Kidney glomerular epithelial cell (primary cell): ENCODE data around the gene HSD17B12.

Experiments
- DNase-seq: peaks from one replicate; lab custom pipeline; 2025; lab: John Stamatoyannopoulos, UW

HSD17B12 gene

GRCh38 chr11:43688394-43688793 is 7.9 kb downstream of the HSD17B12 start:
- DNase-seq, result no peak

- no peak for DNase-seq
Observed at GRCh38 chr11:43689167-43689566, 8.6 kb downstream of the HSD17B12 start.

- DNase-seq, result no peak
Observed at GRCh38 chr11:43690929-43691725, 10.6 kb downstream of the HSD17B12 start.

GRCh38 chr11:43691806-43692205 is 11.3 kb downstream of the HSD17B12 start:
- DNase-seq, result no peak

- DNase-seq, result no peak
Observed at GRCh38 chr11:43693069-43693468, 12.5 kb downstream of the HSD17B12 start.

- DNase-seq, result no peak
Observed at GRCh38 chr11:43693731-43694130, 13.2 kb downstream of the HSD17B12 start.

- DNase-seq, result peak; percentile 38
Observed at GRCh38 chr11:43694477-43694876, 13.9 kb downstream of the HSD17B12 start.

- DNase-seq, result no peak
Observed at GRCh38 chr11:43697679-43698078, 17.1 kb downstream of the HSD17B12 start.

- DNase-seq, result no peak
Observed at GRCh38 chr11:43699870-43700269, 19.3 kb downstream of the HSD17B12 start.

GRCh38 chr11:43706631-43707030 is 26.1 kb downstream of the HSD17B12 start:
- DNase-seq, result no peak

GRCh38 chr11:43708776-43709175 is 28.2 kb downstream of the HSD17B12 start:
- DNase-seq, result no peak

- DNase-seq, result no peak
Observed at GRCh38 chr11:43709689-43710088, 29.2 kb downstream of the HSD17B12 start.

- no peak for DNase-seq
Observed at GRCh38 chr11:43712676-43713075, 32.1 kb downstream of the HSD17B12 start.

GRCh38 chr11:43718373-43718772 is 37.8 kb downstream of the HSD17B12 start:
- no peak for DNase-seq

- DNase-seq, result no peak
Observed at GRCh38 chr11:43723617-43724016, 43.1 kb downstream of the HSD17B12 start.

- no peak for DNase-seq
Observed at GRCh38 chr11:43732225-43732624, 51.7 kb downstream of the HSD17B12 start.

GRCh38 chr11:43734256-43734655 is 53.7 kb downstream of the HSD17B12 start:
- no peak for DNase-seq

- no peak for DNase-seq
Observed at GRCh38 chr11:43735115-43735514, 54.6 kb downstream of the HSD17B12 start.

GRCh38 chr11:43735961-43736360 is 55.4 kb downstream of the HSD17B12 start:
- DNase-seq, result no peak

- peak; percentile 4 for DNase-seq
Observed at GRCh38 chr11:43736502-43737200, 56.1 kb downstream of the HSD17B12 start.

- DNase-seq, result no peak
Observed at GRCh38 chr11:43737201-43737590, 56.7 kb downstream of the HSD17B12 start.

GRCh38 chr11:43738600-43739409 is 58.3 kb downstream of the HSD17B12 start:
- DNase-seq, result no peak

GRCh38 chr11:43746670-43747069 is 66.1 kb downstream of the HSD17B12 start:
- no peak for DNase-seq
